ENCODE measurements around the gene MELTF. TPM values are rescaled to one million over a fixed set of nuclear protein-coding genes. Genes with fewer than 3 reads are reported as not detected.

MELTF gene
- total RNA-seq, 1 donor from 2014 or later: 2.9 TPM

DNA sequence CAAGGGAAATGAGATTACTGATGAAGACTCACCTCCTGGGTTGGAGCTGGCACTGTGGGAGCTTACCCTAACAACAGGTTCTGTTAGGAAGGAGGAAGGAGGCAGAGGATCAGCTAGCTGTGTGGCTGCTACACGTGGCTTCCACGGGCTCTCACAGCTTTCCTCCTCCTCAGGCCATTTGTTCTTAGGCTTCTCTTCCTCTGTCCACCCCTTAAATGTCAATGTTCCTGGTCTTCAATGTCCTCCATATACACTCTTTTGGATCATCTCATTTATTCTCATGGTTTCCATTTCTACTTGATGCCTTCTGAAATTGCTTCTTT lies 66.0 kb downstream of the MELTF start:
- peaks cover 13% of the 10 kb centered on the region for H3K4me1 Mint-ChIP-seq (ENCODE audit: unreplicated experiment)
- peaks cover 10% of the 10 kb centered on the region for H3K36me3 Mint-ChIP-seq (ENCODE audit: low read depth, unreplicated experiment)
- DNase-seq (ENCODE audit: low spot score): no peak
- H3K9me3 Mint-ChIP-seq (ENCODE audit: unreplicated experiment): no peaks in the 10 kb centered on the region
- TF ChIP-seq, protein P1, sequence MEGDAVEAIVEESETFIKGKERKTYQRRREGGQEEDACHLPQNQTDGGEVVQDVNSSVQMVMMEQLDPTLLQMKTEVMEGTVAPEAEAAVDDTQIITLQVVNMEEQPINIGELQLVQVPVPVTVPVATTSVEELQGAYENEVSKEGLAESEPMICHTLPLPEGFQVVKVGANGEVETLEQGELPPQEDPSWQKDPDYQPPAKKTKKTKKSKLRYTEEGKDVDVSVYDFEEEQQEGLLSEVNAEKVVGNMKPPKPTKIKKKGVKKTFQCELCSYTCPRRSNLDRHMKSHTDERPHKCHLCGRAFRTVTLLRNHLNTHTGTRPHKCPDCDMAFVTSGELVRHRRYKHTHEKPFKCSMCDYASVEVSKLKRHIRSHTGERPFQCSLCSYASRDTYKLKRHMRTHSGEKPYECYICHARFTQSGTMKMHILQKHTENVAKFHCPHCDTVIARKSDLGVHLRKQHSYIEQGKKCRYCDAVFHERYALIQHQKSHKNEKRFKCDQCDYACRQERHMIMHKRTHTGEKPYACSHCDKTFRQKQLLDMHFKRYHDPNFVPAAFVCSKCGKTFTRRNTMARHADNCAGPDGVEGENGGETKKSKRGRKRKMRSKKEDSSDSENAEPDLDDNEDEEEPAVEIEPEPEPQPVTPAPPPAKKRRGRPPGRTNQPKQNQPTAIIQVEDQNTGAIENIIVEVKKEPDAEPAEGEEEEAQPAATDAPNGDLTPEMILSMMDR (IDR thresholded peaks at IDR 0.05; ENCODE audit: unreplicated experiment): no peak
- H3K4me3 Mint-ChIP-seq (ENCODE audit: unreplicated experiment): no peak overlapping the region
- H3K27me3 Mint-ChIP-seq (ENCODE audit: unreplicated experiment): peaks cover 13% of the 10 kb centered on the region
- H3K27ac Mint-ChIP-seq (ENCODE audit: unreplicated experiment): no peak overlapping the region

GRCh38 chr3:196962930-196963630 lies 66.5 kb downstream of the MELTF start:
- Mint-ChIP-seq H3K4me1 (ENCODE audit: unreplicated experiment) (peaks cover 13% of the 10 kb centered on the region), H3K9me3 (ENCODE audit: unreplicated experiment) (no peaks in the 10 kb centered on the region), H3K27ac (ENCODE audit: unreplicated experiment) (no peak overlapping the region), H3K27me3 (ENCODE audit: unreplicated experiment) (peaks cover 12% of the 10 kb centered on the region), H3K4me3 (ENCODE audit: unreplicated experiment) (no peak overlapping the region), H3K36me3 (ENCODE audit: low read depth, unreplicated experiment) (peaks cover 10% of the 10 kb centered on the region)
- TF ChIP-seq, protein P1 (IDR thresholded peaks at IDR 0.05; ENCODE audit: unreplicated experiment): no peak
- no peak for DNase-seq (ENCODE audit: low spot score)

- H3K27me3 Mint-ChIP-seq (ENCODE audit: unreplicated experiment): peaks cover 5% of the 10 kb centered on the region
Measured at GRCh38 chr3:196962108-196962929, 67.3 kb downstream of the MELTF start.

DNA sequence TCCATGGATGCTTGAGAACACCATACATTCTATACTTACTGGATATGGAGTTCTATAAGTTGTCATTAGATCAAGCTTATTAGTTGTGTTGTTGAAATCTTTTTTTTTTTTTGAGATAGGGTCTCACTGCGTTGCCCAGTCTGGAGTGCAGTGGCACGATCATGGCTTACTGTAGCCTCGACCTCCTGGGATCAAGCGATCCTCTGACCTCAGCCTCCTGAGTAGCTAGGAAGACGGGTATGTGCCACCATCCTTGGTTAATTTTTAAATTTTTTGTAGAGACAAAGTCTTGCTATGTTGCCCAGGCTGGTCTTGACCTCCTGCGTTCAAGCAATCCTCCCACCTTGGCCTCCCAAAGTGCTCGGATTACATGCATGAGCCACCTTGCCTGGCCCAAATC lies 74.8 kb downstream of the MELTF start:
- TF ChIP-seq, protein P1 (IDR thresholded peaks at IDR 0.05; ENCODE audit: unreplicated experiment): no peak
- Mint-ChIP-seq H3K27ac (ENCODE audit: unreplicated experiment) (no peak overlapping the region), H3K4me3 (ENCODE audit: unreplicated experiment) (no peak overlapping the region), H3K4me1 (ENCODE audit: unreplicated experiment) (peaks cover 6% of the 10 kb centered on the region), H3K36me3 (ENCODE audit: low read depth, unreplicated experiment) (no peaks in the 10 kb centered on the region), H3K9me3 (ENCODE audit: unreplicated experiment) (no peaks in the 10 kb centered on the region), H3K27me3 (ENCODE audit: unreplicated experiment) (no peaks in the 10 kb centered on the region)
- no peak for DNase-seq (ENCODE audit: low spot score)

More at GRCh38 chr3:196962108-196962929, 67.3 kb downstream of the MELTF start:
- Mint-ChIP-seq H3K27ac (ENCODE audit: unreplicated experiment) (no peak overlapping the region), H3K36me3 (ENCODE audit: low read depth, unreplicated experiment) (peaks cover 5% of the 10 kb centered on the region), H3K9me3 (ENCODE audit: unreplicated experiment) (no peaks in the 10 kb centered on the region), H3K4me3 (ENCODE audit: unreplicated experiment) (no peak overlapping the region), H3K4me1 (ENCODE audit: unreplicated experiment) (peaks cover 13% of the 10 kb centered on the region)
- TF ChIP-seq, protein P1 (IDR thresholded peaks at IDR 0.05; ENCODE audit: unreplicated experiment): no peak
- DNase-seq (ENCODE audit: low spot score): no peak

Other genes starting within 250 kb of the MELTF start
- gene SENP5, start 161.9 kb downstream of the MELTF start, total RNA-seq (ENCODE audit: unreplicated experiment): 38.1 TPM
- gene NCBP2, start 87.3 kb downstream of the MELTF start, total RNA-seq (ENCODE audit: unreplicated experiment): 61.0 TPM
- 3.5 TPM for gene PIGZ, start 61.0 kb downstream of the MELTF start, total RNA-seq (ENCODE audit: unreplicated experiment)